ENCODE results near the gene PRCD.

PRCD gene

GRCh38 chr17:76593384-76593826 lies 53.6 kb downstream of the PRCD start:
- ATAC-seq, result peak; percentile 53; the same call in 2 of the 3 replicates
- no peak for TF ChIP-seq SNAI2 (CRISPR knock-in tag; IDR thresholded peaks at IDR 0.05)
- no peak for TF ChIP-seq ZNF565 (CRISPR knock-in tag; conservative IDR thresholded peaks at IDR 0.05; ENCODE audit: low read depth)
- TF ChIP-seq OSR1 (CRISPR knock-in tag; IDR thresholded peaks at IDR 0.05), result no peak
- no peak for TF ChIP-seq ISL1 (CRISPR knock-in tag; IDR thresholded peaks at IDR 0.05)
- TF ChIP-seq ARNTL (CRISPR knock-in tag; IDR thresholded peaks at IDR 0.05; ENCODE audit: borderline replicate concordance, low read depth), result no peak
- no peak for TF ChIP-seq CSRNP3 (CRISPR knock-in tag; IDR thresholded peaks at IDR 0.05)

GRCh38 chr17:76593959-76594358 lies 54.1 kb downstream of the PRCD start:
- no peak for ATAC-seq
- TF ChIP-seq ZNF565 (CRISPR knock-in tag; conservative IDR thresholded peaks at IDR 0.05; ENCODE audit: low read depth) (no peak), ISL1 (CRISPR knock-in tag; IDR thresholded peaks at IDR 0.05) (no peak)

DNA sequence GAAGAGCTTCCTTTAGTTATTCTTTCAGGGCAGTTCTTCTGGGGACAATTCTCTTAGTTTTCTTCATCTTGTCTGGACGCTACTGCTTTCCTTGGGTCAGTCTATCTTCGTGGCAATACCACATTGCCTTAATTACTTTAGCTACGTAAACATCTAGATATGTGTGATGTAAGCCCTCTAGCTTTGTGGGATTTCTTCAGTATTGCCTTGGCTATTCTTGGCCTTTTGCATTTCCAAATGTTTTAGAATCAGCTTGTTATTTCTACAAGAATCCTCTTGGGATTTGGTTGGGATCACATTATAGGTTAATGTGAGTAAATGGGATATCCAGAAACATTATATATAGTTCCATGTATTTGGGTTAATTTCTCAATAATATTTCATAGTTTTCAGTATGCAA lies 54.8 kb downstream of the PRCD start:
- TF ChIP-seq GLIS3 (CRISPR knock-in tag; IDR thresholded peaks at IDR 0.05), result no peak
- TF ChIP-seq ISL1 (CRISPR knock-in tag; IDR thresholded peaks at IDR 0.05), result no peak
- TF ChIP-seq TOX (CRISPR knock-in tag; IDR thresholded peaks at IDR 0.05; ENCODE audit: borderline replicate concordance), result no peak
- TF ChIP-seq CSRNP3 (CRISPR knock-in tag; IDR thresholded peaks at IDR 0.05), result no peak
- TF ChIP-seq CSDC2 (CRISPR knock-in tag; IDR thresholded peaks at IDR 0.05), result no peak
- TF ChIP-seq ZFP30 (CRISPR knock-in tag; IDR thresholded peaks at IDR 0.05), result no peak
- TF ChIP-seq OSR1 (CRISPR knock-in tag; IDR thresholded peaks at IDR 0.05), result no peak
- TF ChIP-seq PATZ1 (CRISPR knock-in tag; IDR thresholded peaks at IDR 0.05; ENCODE audit: borderline replicate concordance), result no peak
- TF ChIP-seq ARNTL (CRISPR knock-in tag; IDR thresholded peaks at IDR 0.05; ENCODE audit: borderline replicate concordance, low read depth), result no peak
- TF ChIP-seq ZNF8 (CRISPR knock-in tag; IDR thresholded peaks at IDR 0.05), result no peak
- no peak for TF ChIP-seq PPARA (CRISPR knock-in tag; IDR thresholded peaks at IDR 0.05; ENCODE audit: borderline replicate concordance)
- no peak for ATAC-seq
